ENCODE measurements around the gene PCNT. TPM values are rescaled to one million over a fixed set of nuclear protein-coding genes. Genes with fewer than 3 reads are reported as not detected.

PCNT gene
- total and polyA plus RNA-seq, 2 of the 8 experiments (the other 6 are each of a cell fraction or from before 2014, with no cell fraction given) = 9.9 to 45.1 TPM

DNA sequence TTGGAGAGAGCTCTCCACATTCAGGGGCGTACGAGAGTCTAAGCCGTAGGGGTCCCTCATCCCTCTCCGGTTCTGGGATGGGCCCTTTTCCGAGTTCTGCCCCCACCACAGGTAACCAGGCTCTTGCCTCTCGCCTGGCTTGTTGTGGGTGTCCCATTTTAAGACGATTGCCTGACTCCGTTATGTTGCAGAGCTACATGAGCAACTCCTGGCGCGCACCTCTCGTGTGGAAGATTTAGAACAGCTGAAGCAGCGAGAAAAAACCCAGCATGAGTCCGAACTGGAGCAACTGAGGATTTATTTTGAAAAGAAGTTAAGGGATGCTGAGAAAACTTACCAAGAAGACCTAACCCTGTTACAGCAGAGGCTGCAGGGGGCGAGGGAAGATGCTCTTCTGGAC is 29.0 kb downstream of the PCNT start:
- H2AK5ac ChIP-seq (ENCODE audit: low read depth, low read length) = no peak overlapping the region
- 95% methylated on average over 14 of the region's 14 CpGs; no CpG with 5 or more reads in 1 of the 2 experiments for WGBS, 2 experiments (ENCODE audit: extremely low coverage in 1 of 2, insufficient coverage in 1 of 2, insufficient read length in 1 of 2, insufficient replicate concordance in 2 of 2, low coverage in 1 of 2, low lambda C conversion rate in 2 of 2, missing lambda C conversion rate in 1 of 2)
- H3K27ac ChIP-seq (ENCODE audit: low read depth, low read length) = no peak overlapping the region
- H3K14ac ChIP-seq (ENCODE audit: insufficient read length) = no peak overlapping the region
- H3K79me2 ChIP-seq (ENCODE audit: control insufficient read depth in 1 of 2, insufficient read depth in 2 of 2, low read length in 2 of 2) = no peaks in the 10 kb centered on the region
- no peak overlapping the region for H3K9ac ChIP-seq (replicated peaks in 1 of 4; ENCODE audit: extremely low read depth in 1 of 4, low read depth in 3 of 4, low read length in 3 of 4)
- H3K79me1 ChIP-seq (ENCODE audit: low read depth, low read length) = no peaks in the 10 kb centered on the region; the same call in 1 of the 2 replicates
- H3K4me1 ChIP-seq (replicated peaks in 1 of 4; ENCODE audit: control insufficient read depth in 3 of 4, insufficient read depth in 4 of 4, low read length in 3 of 4) = no peaks in the 10 kb centered on the region
- DNase-seq (ENCODE audit: low read depth in 1 of 2, low spot score in 2 of 2) = no peak
- no peak overlapping the region for H3K4ac ChIP-seq (replicated peaks; ENCODE audit: insufficient read length, low read depth, low read length)
- H3K23me2 ChIP-seq (ENCODE audit: low read depth, low read length) = no peaks in the 10 kb centered on the region
- no peak overlapping the region for H3K4me2 ChIP-seq (ENCODE audit: insufficient read depth in 1 of 2, low read depth in 2 of 2, low read length in 2 of 2)
- H4K5ac ChIP-seq (ENCODE audit: insufficient read length, low read depth, low read length) = no peak overlapping the region
- no peak overlapping the region for H4K91ac ChIP-seq (replicated peaks; ENCODE audit: insufficient read length, low read length)
- no peak overlapping the region for H3K56ac ChIP-seq (replicated peaks; ENCODE audit: insufficient read length, low read depth, low read length)
- H2AFZ ChIP-seq (ENCODE audit: low read length) = no peak overlapping the region
- H4K8ac ChIP-seq (ENCODE audit: extremely low read depth, insufficient read depth, low read length) = no peak overlapping the region
- no peak overlapping the region for H3K18ac ChIP-seq (ENCODE audit: extremely low read depth, low read length)
- no peaks in the 10 kb centered on the region for H3K27me3 ChIP-seq (replicated peaks in 1 of 4; ENCODE audit: control insufficient read depth in 3 of 4, extremely low read depth in 1 of 4, insufficient read depth in 3 of 4, low read length in 3 of 4)
- FAIRE-seq = no peak
- no peak overlapping the region for H2BK20ac ChIP-seq (ENCODE audit: low read length)
- peaks cover 33 to 66% (median 64%) of the 10 kb centered on the region in 4 experiments for H3K36me3 ChIP-seq (ENCODE audit: control insufficient read depth in 2 of 4, insufficient read depth in 4 of 4, low read length in 3 of 4)
- ChIA-PET POLR2A (ENCODE audit: partially characterized antibody) (no interaction called here), CTCF (ENCODE audit: partially characterized antibody) (interaction anchor here (0.9 kb wide), 1 partner anchor 14 kb away, joined by 3 read pairs; no protein-coding TSS in a partner anchor)
- H3K23ac ChIP-seq (ENCODE audit: insufficient read length) = no peak overlapping the region
- no peak overlapping the region for H2BK12ac ChIP-seq (ENCODE audit: low read depth, low read length)
- H3K9me3 ChIP-seq (ENCODE audit: insufficient read depth in 2 of 2, low read depth in 1 of 2, low read length in 1 of 2) = no peaks in the 10 kb centered on the region
- no peak overlapping the region for H2BK15ac ChIP-seq (ENCODE audit: low read length)
- H3K4me3 ChIP-seq (ENCODE audit: extremely low read depth in 1 of 4, insufficient read depth in 2 of 4, low read depth in 3 of 4, low read length in 4 of 4) = no peak overlapping the region
- H2BK5ac ChIP-seq (ENCODE audit: low read depth, low read length) = no peak overlapping the region
- peaks cover 0 to 17% of the 10 kb centered on the region in 2 experiments for H4K20me1 ChIP-seq (replicated peaks in 1 of 2; ENCODE audit: control insufficient read depth in 1 of 2, insufficient read depth in 2 of 2, low read length in 2 of 2)
- H2BK120ac ChIP-seq (replicated peaks; ENCODE audit: low read depth, low read length) = no peak overlapping the region
- TF ChIP-seq ASH2L (IDR thresholded peaks at IDR 0.05; ENCODE audit: low read length) (no peak), RAD21 (IDR thresholded peaks at IDR 0.05 in 1 of 2, conservative IDR thresholded peaks at IDR 0.05 in 1 of 2; ENCODE audit: low read depth in 2 of 2, low read length in 2 of 2) (no peak), KDM1A (IDR thresholded peaks at IDR 0.05; ENCODE audit: borderline replicate concordance, low read length) (no peak), CREB1 (IDR thresholded peaks at IDR 0.05) (no peak), NANOG (IDR thresholded peaks at IDR 0.05; ENCODE audit: insufficient read depth, low read depth, low read length, poor library complexity, severe bottlenecking) (no peak), TBP (IDR thresholded peaks at IDR 0.05; ENCODE audit: low read depth, low read length) (no peak), BACH1 (IDR thresholded peaks at IDR 0.05; ENCODE audit: low read length) (no peak), TEAD4 (IDR thresholded peaks at IDR 0.05; ENCODE audit: low read depth, low read length) (no peak), ZNF274 (IDR thresholded peaks at IDR 0.05; ENCODE audit: borderline replicate concordance, extremely low read depth, low read length) (no peak), BRCA1 (IDR thresholded peaks at IDR 0.05; ENCODE audit: low read depth, low read length) (no peak), FOSL1 (IDR thresholded peaks at IDR 0.05; ENCODE audit: insufficient read depth, low read depth, low read length) (no peak), TAF1 (IDR thresholded peaks at IDR 0.05; ENCODE audit: low read depth, low read length) (no peak)
- TF ChIP-seq, protein P1, sequence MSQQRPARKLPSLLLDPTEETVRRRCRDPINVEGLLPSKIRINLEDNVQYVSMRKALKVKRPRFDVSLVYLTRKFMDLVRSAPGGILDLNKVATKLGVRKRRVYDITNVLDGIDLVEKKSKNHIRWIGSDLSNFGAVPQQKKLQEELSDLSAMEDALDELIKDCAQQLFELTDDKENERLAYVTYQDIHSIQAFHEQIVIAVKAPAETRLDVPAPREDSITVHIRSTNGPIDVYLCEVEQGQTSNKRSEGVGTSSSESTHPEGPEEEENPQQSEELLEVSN (IDR thresholded peaks at IDR 0.05) = no peak
